Stimulated activated CD8-positive, alpha-beta memory T cell treated with anti-CD3 and anti-CD28 coated beads, Interleukin-7, amount 100 ng/mL, for 1 hour (primary cell): ENCODE data around the gene CCL5.
"Not testable (repeated sequence)": the region's sequence is repeated elsewhere in the genome, so short reads cannot be mapped to it uniquely, and the experiment has no call there.

Source experiments
- DNase-seq, 2 donors: peaks; one replicate each; pipeline ENCODE4 v3.0.0-alpha.2; 2020; ENCODE audit warnings: low read depth in 2 of 2

Gene CCL5

DNA sequence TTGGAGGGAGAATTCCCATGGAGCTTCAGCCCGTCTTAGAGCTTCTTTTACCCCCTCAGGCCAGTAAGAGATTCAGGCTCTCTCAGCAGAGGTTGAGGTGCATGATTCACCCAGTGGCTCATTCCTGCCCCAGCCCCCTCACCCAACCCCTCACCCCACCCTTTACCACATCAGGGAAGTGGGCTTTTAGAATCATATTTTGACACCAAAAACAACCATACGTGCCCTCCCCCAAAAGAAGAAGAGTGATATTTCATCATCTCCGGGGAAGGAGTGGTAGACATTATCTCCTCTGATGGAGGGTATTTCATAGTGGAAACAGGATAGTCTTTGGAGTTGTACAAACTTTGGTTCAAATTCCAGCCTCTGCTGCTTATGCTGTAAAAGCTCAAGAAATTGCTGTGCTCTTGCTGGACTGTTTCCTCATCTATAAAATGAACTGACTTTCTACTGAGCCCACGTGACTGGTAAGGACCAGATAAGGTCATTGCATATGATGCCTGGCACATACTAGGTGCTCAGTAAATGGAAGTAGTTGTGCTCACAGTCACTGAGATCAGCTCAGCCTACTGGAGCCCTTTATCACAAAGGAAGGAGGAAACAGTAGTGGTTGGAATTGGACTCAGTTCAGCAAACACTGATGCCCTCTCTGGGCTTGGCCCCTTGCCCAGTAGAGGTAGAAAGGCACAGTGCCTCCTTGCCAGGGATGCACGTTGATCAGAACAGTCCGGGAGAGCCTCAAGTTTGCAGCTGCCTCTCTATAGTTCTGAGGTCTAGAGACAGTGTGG lies 18.3 kb upstream of the CCL5 start:
- DNase-seq, result no peak

- not testable (repeated sequence) for DNase-seq
These were observed 17.6 kb upstream of the CCL5 start for GRCh38 chr17:35897772-35898171.

DNA sequence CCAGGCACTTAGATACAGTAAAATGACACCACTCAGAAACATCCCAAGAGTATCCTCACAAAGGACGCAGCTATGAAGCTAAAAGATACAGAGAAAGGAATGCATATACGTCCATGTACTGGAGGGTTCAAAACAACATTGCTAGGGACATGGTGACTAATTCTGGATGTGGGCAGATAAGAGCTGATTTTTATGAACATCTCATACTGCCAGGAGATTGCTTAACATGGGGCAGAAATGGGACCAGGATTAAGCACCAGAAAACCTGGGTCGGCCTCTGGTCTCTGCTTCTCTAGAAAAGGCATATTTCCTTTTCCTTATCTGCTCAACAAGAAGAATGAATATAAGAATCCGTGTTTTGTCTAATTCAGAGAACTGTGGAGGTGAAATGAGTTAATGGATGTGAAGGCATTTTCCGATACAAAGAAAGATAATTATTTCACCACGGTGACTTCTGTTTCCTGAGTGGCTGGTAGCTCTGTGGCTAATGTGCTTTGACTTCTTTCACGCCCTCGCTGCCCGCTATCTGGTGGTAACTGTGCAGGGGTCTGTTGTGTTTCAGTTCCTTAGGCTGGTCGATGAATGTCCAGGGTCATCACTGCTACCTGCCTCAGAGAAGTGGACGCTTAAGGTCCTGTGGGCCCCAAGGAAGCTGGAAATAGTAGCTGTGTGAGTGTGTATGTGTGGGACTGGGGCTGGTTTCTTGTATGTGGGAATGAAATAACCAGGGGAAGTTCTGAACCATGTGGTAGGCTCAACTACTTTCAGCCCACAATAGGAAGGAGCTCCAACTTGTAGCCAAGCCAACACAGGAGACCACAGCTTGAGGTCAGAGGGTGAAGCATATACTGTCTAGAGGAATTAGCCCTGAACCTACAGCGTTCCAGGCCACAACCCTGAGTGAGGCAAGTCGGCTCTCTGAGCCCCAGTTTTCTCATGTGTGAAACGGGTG lies 15.8 kb upstream of the CCL5 start:
- no peak for DNase-seq

DNA sequence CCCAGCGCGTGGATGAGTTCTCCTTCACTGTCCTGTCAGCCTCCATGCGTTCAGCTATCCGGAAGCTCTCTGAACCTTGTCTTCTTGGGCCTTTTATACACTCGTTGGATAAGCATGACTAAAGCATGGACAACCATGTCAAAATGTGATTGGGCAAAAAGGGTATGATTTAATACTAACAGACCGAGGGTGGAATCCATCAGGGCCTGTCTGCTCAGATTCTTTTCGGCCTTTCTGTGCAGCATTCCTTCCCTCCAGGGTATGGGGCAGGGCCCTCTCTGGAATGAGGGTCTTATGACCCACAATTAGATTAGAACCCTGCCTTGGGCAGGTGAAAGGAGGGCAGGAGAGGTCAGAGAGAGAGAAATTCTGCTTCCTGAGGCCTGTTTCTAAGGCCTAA lies 14.0 kb upstream of the CCL5 start:
- DNase-seq, result no peak

- DNase-seq, result no peak
These were observed 13.6 kb upstream of the CCL5 start for GRCh38 chr17:35893751-35894150.

GRCh38 chr17:35892091-35893035 lies 12.2 kb upstream of the CCL5 start:
- no peak for DNase-seq

DNA sequence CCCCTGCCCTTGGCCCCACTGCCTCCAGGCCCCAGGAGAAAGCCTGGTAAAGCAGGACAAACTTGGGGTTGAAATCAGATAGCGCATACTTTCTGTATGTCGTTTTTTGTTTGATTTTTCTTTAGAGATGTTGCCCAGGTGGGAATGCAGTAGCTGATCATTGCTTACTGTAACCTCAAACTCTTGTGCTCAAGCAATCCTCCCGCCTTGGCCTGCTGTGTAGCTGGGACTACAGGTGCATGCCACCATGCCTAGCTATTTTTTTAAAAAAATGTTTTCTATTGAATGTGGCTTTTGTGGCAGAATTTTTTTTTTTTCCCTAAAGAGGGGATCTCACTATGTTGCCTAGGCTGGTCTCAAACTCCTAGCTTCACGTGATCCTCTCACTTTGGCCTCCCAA lies 11.1 kb upstream of the CCL5 start:
- DNase-seq, result no peak

DNA sequence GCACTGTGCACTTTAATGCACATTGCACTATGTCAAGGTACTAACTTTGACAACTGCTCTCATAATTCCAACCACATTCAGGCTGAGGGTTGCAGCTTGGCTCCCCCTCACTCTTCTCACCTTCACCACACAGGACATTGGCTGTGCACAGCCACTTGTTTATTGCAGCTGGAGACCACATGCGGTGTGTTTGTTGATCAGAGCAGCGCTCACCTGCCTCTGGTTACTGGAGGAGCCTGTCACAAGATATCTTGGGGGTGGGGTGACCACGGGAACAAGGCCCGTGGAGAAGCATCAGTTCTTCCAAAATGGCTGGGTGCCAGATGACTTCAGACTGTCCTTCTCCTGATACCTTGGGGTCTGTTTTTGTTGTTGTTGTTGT lies 10.6 kb upstream of the CCL5 start:
- DNase-seq, result no peak

GRCh38 chr17:35889818-35890773 lies 9.9 kb upstream of the CCL5 start:
- DNase-seq, result no peak

DNA sequence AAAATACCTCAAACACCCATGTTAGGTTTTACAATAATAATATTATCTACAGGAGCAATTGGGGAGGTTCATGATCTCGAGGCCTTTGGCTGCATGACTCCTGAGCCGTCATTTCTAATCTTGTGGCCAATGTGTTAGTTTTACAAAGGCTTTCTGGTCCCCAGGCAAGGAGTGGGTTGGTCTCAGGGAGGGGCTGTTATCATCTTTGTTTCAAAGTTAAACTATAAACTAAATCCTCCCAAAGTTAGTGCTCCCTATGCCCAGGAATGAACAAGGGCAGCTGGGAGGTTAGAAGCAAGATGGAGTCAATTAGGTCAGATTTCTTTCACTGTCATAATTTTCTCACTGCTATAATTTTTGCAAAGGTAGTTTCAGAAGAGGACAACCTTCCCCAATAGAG lies 9.1 kb upstream of the CCL5 start:
- DNase-seq, result no peak

DNA sequence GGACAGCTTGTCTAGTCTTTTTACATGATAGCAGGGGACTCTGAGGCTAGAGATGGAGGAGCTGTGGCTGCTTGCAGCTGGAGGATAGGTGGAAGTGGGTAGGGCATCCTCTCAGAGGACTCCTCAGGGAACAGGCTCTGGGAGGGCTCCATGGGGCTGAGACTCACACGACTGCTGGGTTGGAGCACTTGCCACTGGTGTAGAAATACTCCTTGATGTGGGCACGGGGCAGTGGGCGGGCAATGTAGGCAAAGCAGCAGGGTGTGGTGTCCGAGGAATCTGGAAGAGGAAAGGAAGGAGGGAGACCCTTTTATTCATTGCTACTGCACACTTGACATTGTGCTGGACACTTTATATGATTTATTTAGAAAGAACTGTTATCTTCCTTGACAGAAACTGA lies 1.8 kb downstream of the CCL5 start:
- DNase-seq, result no peak

GRCh38 chr17:35877345-35878029 lies 2.7 kb downstream of the CCL5 start:
- DNase-seq, result no peak

DNA sequence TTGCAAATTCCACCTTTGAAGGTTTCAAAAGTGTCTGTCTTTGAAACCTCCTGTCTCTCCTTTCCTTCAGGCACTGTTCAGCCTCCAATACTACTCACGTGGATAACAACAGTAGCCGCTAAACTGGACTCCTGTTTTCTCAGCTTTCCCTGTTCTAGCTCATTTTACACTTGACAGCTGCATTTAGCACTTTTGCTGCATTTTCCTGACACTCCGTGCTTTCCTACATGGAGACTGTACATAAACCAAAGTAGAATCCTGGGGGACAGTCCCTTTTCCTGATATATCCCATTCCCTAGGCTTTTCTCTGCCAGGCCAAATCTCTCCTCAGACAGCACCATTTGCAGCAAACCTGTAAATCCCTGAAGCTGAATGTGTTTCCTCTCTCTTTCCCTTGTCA lies 3.6 kb downstream of the CCL5 start:
- no peak for DNase-seq

GRCh38 chr17:35875800-35876139 lies 4.4 kb downstream of the CCL5 start:
- DNase-seq, result no peak

DNA sequence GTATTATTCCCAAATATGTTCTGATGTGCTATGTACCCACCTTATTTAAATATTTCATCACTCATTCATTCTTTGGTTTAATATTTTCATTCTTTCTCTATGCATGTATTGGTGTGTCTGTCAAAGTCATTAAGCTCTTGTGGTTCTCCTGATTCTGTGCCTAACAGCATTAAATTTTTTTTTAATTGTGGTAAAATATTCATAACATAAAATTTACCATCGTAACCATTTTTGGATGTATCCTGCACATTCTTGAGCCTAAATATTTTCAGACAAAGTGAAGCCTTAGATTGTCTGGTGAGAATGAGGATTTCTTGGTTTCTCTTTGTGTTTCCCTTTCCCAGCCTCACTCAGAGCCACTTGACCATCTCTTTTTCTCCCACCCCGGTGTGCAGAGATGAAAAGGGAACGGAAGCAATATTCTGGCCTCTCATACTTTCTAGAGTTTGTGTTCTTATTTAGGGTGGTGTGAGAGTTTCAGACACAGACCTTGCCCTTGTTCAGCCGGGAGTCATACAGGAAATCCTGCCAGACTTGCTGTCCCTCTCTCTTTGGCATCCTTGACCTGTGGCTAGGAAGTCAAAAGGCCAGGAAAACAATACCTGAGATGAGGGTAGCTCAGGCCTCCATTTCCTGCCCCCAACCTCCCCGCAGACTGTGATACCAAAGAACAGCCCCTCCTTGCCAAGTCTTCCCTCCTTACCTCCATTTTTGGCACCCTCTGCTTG lies 4.9 kb downstream of the CCL5 start:
- DNase-seq, result no peak

GRCh38 chr17:35872196-35872980 lies 7.8 kb downstream of the CCL5 start:
- no peak for DNase-seq

DNA sequence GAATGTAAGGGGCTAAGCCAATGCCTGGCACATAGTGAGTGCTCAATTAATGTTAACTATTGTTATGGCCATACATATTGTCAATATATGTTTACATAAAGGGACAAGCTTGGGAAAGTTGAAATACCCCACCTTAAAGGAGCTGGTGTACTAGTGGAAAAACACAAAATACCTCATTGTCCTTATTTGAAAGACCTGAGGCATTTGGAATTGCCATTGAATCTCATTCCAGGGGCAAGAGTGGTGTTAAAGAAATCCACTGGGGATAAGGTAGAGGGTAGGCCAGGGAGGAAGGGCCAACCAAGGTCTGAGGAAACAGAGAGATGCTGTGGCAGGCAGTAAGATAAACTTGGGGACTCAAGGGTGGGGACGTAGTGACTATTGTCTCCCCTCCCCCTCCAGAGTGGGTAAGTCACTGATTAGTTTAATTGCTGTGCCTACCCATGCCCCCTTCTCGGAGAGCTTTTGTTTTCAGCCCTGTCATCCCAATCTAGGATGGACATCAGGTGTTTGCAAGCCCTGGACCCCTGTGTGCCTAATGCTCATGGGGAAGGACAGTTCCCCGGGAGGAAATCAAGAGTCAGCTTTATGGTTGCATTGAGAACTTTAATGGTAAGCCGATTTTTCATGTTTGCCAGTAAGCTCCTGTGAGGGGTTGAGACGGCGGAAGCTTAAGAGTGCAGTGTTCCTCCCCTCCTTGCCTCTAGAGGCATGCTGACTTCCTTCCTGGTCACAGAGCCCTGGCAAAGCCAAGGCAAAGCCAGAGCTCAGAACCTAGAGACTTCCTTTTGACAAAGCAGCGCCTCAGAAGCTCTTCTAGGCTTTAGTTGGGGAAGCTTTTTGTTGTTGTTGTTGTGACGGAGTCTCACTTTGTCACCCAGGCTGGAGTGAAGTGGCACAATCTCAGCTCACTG lies 9.0 kb downstream of the CCL5 start:
- DNase-seq, result no peak

DNA sequence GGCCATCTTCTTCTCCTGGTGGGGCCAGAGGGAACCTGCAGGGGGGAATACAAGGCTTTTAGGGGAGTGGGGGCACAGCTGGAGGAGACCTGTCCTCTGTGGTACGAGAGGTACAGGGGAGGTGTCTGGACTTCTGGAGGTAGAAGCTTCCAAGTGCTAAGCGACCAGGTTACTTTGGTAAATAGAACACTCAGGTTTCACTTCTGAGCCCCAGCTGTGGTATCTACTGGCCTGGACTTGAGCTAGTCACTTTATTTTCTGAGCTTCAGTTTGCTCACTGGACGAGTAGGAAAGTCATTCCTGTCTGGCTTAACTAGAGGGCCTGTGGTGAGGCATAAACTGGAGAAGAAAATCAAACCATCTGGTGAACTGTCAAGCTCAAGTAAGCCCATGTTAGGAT lies 11.4 kb downstream of the CCL5 start, which contains the start of gene HEATR9:
Gene HEATR9 (minus strand): TSS at position 155 of the 400 bp plus-strand sequence. CDS start 149 bp downstream, at position 6.
- DNase-seq, result no peak
